HEK293 (cell line): ENCODE data around the gene PITPNM3.

Source experiments
- CTCF ChIA-PET: fragments of 350-600 bp; formaldehyde crosslinking; extraction: SDS; loops from one replicate; lab custom pipeline; 2021; ENCODE audit warnings: antibody characterized with exemption; lab: Yijun Ruan, JAX
- POLR2A ChIA-PET: fragments of 300-600 bp; formaldehyde crosslinking; extraction: SDS; loops from one replicate; lab custom pipeline; 2020; ENCODE audit warnings: antibody characterized with exemption, inconsistent platforms; lab: Yijun Ruan, JAX
- H3K27ac ChIP-seq: fragments of 200-500 bp; sonication (Bioruptor generic); 2 replicates; pipeline ENCODE4 v1.5.1; 2014; ENCODE audit warnings: low read depth, low read length, control low read depth, inconsistent platforms; ENCODE audit errors: extremely low read depth
- H3K36me3 ChIP-seq, 2 experiments: fragments of 200-500 bp in 1 of 2; sonication (Bioruptor generic) in 1 of 2; 1 replicate in 1 of 2; 2 replicates in 1 of 2; pipeline ENCODE4 v1.5.1; 2014 to 2017; ENCODE audit warnings: inconsistent platforms in 2 of 2, low read length in 2 of 2; ENCODE audit not compliant: control insufficient read depth in 2 of 2, insufficient read depth in 1 of 2
- H3K4me1 ChIP-seq: fragments of 200-500 bp; sonication (Bioruptor generic); 2 replicates; pipeline ENCODE4 v1.5.1; 2014; ENCODE audit warnings: mild to moderate bottlenecking, low read length, inconsistent platforms; ENCODE audit not compliant: control insufficient read depth, insufficient read depth
- H3K4me3 ChIP-seq: 2 replicates; pipeline ENCODE4 v1.5.1; 2011; ENCODE audit warnings: low read depth, mild to moderate bottlenecking, control low read depth, low read length, moderate library complexity
- H3K9me3 ChIP-seq: fragments of 200-500 bp; sonication (Bioruptor generic); 2 replicates; pipeline ENCODE4 v1.5.1; 2014; ENCODE audit warnings: low read depth, low read length, inconsistent platforms; ENCODE audit not compliant: control insufficient read depth, insufficient read depth
- EGR2 ChIP-seq: fragments of 450-650 bp; formaldehyde crosslinking; IDR thresholded peaks from 2 replicates; pipeline ENCODE4 v1.5.1; 2016; ENCODE audit warnings: low read depth, missing biosample characterization, missing genetic modification characterization
- HOXC10 ChIP-seq: sonication (generic); formaldehyde crosslinking; IDR thresholded peaks from 2 replicates; pipeline ENCODE4 v1.8.1; 2023; ENCODE audit warnings: mild to moderate bottlenecking, missing genetic modification reagents
- IKZF3 ChIP-seq: fragments of 450-650 bp; IDR thresholded peaks from 2 replicates; pipeline ENCODE4 v1.5.0; 2018; ENCODE audit warnings: missing biosample characterization, mild to moderate bottlenecking, missing genetic modification characterization, moderate library complexity
- KLF1 ChIP-seq: fragments of 450-650 bp; formaldehyde crosslinking; IDR thresholded peaks from 2 replicates; pipeline ENCODE4 v1.5.1; 2016; ENCODE audit warnings: missing biosample characterization, missing genetic modification characterization
- REST ChIP-seq: fragments of 450-650 bp; formaldehyde crosslinking; IDR thresholded peaks from 2 replicates; pipeline ENCODE4 v1.5.1; 2016; ENCODE audit warnings: missing biosample characterization, missing genetic modification characterization
- ZFHX2 ChIP-seq: fragments of 450-650 bp; formaldehyde crosslinking; conservative IDR thresholded peaks from 2 replicates; pipeline ENCODE4 v1.5.1; 2016; ENCODE audit warnings: missing biosample characterization, missing genetic modification characterization
- ZNF112 ChIP-seq: fragments of 450-650 bp; formaldehyde crosslinking; IDR thresholded peaks from 2 replicates; pipeline ENCODE4 v1.5.0; 2017; ENCODE audit warnings: missing biosample characterization, missing genetic modification characterization
- ZNF19 ChIP-seq: fragments of 450-650 bp; formaldehyde crosslinking; IDR thresholded peaks from 2 replicates; pipeline ENCODE4; 2016; ENCODE audit warnings: missing biosample characterization, missing genetic modification characterization, low read depth
- ZNF274 ChIP-seq, 2 experiments: fragments of 200-500 bp in 1 of 2; fragments of 450-650 bp in 1 of 2; sonication (Bioruptor generic) in 1 of 2; formaldehyde crosslinking in 1 of 2; IDR thresholded peaks; 2 replicates each; pipeline versions ENCODE4 v1.5.1 to v1.6.1; 2014 to 2016; ENCODE audit warnings: borderline replicate concordance in 1 of 2, inconsistent platforms in 1 of 2, low read length in 1 of 2, missing biosample characterization in 1 of 2, missing genetic modification characterization in 1 of 2
- ZNF335 ChIP-seq: fragments of 450-650 bp; formaldehyde crosslinking; conservative IDR thresholded peaks from 2 replicates; pipeline ENCODE4 v1.5.1; 2016; ENCODE audit warnings: missing biosample characterization, missing genetic modification characterization
- ZNF350 ChIP-seq: fragments of 450-650 bp; formaldehyde crosslinking; IDR thresholded peaks from 2 replicates; pipeline ENCODE4 v1.5.0; 2017; ENCODE audit warnings: missing biosample characterization, mild to moderate bottlenecking, missing genetic modification characterization
- ZNF391 ChIP-seq: fragments of 450-650 bp; formaldehyde crosslinking; IDR thresholded peaks from 2 replicates; pipeline ENCODE4 v1.5.1; 2016; ENCODE audit warnings: low read depth, missing biosample characterization, missing genetic modification characterization, borderline replicate concordance
- ZNF404 ChIP-seq: fragments of 450-650 bp; formaldehyde crosslinking; IDR thresholded peaks from 2 replicates; pipeline ENCODE4 v1.5.1; 2017; ENCODE audit warnings: missing biosample characterization, missing genetic modification characterization
- ZNF423 ChIP-seq: fragments of 450-650 bp; formaldehyde crosslinking; IDR thresholded peaks from 2 replicates; pipeline ENCODE4 v1.5.1; 2016; ENCODE audit warnings: missing biosample characterization, missing genetic modification characterization
- ZNF513 ChIP-seq: fragments of 450-650 bp; IDR thresholded peaks from 2 replicates; pipeline ENCODE4 v1.5.1; 2018; ENCODE audit warnings: missing biosample characterization, missing genetic modification characterization
- ZNF530 ChIP-seq: fragments of 450-650 bp; formaldehyde crosslinking; IDR thresholded peaks from 2 replicates; pipeline ENCODE4 v1.5.1; 2016; ENCODE audit warnings: low read depth, missing biosample characterization, missing genetic modification characterization
- ZNF664 ChIP-seq: fragments of 450-650 bp; formaldehyde crosslinking; IDR thresholded peaks from 2 replicates; pipeline ENCODE4 v1.5.1; 2016; ENCODE audit warnings: missing biosample characterization, missing genetic modification characterization
- ZNF843 ChIP-seq: fragments of 450-650 bp; formaldehyde crosslinking; IDR thresholded peaks from 2 replicates; pipeline ENCODE4 v1.5.1; 2016; ENCODE audit warnings: missing biosample characterization, missing genetic modification characterization

PITPNM3 gene

GRCh38 chr17:6498356-6498755, 58.0 kb downstream of the PITPNM3 start:
- no peaks in the 10 kb centered on the region for H3K9me3 ChIP-seq
- CTCF ChIA-PET: no interaction called here
- H3K4me1 ChIP-seq: no peaks in the 10 kb centered on the region
- H3K36me3 ChIP-seq: no peaks in the 10 kb centered on the region
- H3K27ac ChIP-seq: no peak overlapping the region
- no peak for TF ChIP-seq IKZF3 (tag by site-specific recombination)
- no peak for TF ChIP-seq ZNF664 (tag by site-specific recombination)
- no peak for TF ChIP-seq ZNF112 (tag by site-specific recombination)
- TF ChIP-seq EGR2 (tag by site-specific recombination): no peak
- TF ChIP-seq HOXC10: no peak
- TF ChIP-seq ZNF423 (tag by site-specific recombination): no peak
- TF ChIP-seq ZNF843 (tag by site-specific recombination): no peak
- TF ChIP-seq ZNF391 (tag by site-specific recombination): no peak
- TF ChIP-seq ZNF530 (tag by site-specific recombination): no peak
- POLR2A ChIA-PET: no interaction called here
- no peak overlapping the region for H3K4me3 ChIP-seq

GRCh38 chr17:6497496-6498221, 58.7 kb downstream of the PITPNM3 start:
- ChIA-PET CTCF (interaction anchor here (0.6 kb wide), 1 partner anchor 40 kb away, joined by 3 read pairs; no protein-coding TSS in a partner anchor), POLR2A (interaction anchor here (0.5 kb wide), 1 partner anchor 1714 kb away, joined by 3 read pairs; no protein-coding TSS in a partner anchor)
- H3K27ac ChIP-seq: no peak overlapping the region
- H3K4me3 ChIP-seq: no peak overlapping the region
- H3K36me3 ChIP-seq: no peaks in the 10 kb centered on the region
- H3K9me3 ChIP-seq: no peaks in the 10 kb centered on the region
- TF ChIP-seq ZNF404 (tag by site-specific recombination): no peak
- peak; percentile 39; the same call in 1 of the 2 replicates for TF ChIP-seq KLF1
- no peak for TF ChIP-seq ZNF513 (tag by site-specific recombination)
- H3K4me1 ChIP-seq: no peaks in the 10 kb centered on the region

GRCh38 chr17:6496640-6497441, 59.5 kb downstream of the PITPNM3 start:
- ChIA-PET POLR2A (interaction anchor here (0.5 kb wide), 1 partner anchor 1713 kb away, joined by 3 read pairs; no protein-coding TSS in a partner anchor), CTCF (interaction anchor here (0.6 kb wide), 1 partner anchor 41 kb away, joined by 3 read pairs; no protein-coding TSS in a partner anchor)
- Histone ChIP-seq H3K4me3 (no peak overlapping the region), H3K9me3 (no peaks in the 10 kb centered on the region), H3K4me1 (no peaks in the 10 kb centered on the region), H3K27ac (no peak overlapping the region), H3K36me3 (no peaks in the 10 kb centered on the region)
- TF ChIP-seq ZNF19 (tag by site-specific recombination) (no peak), ZNF350 (tag by site-specific recombination) (no peak), REST (tag by site-specific recombination) (no peak), EGR2 (tag by site-specific recombination) (peak; percentile 64; the same call in 1 of the 2 replicates), ZFHX2 (peak; percentile 58), ZNF335 (tag by site-specific recombination) (0 out of 2 replicates have a peak, but pooled peaks have one; percentile 15), ZNF274 (IDR thresholded peaks at IDR 0.05; ENCODE audit: low read length) (no peak), ZNF274 (tag by site-specific recombination; IDR thresholded peaks at IDR 0.05; ENCODE audit: borderline replicate concordance) (no peak)
